PC-3 (cell line): ENCODE results near the gene SLC24A3. TPM values are rescaled to one million over a fixed set of nuclear protein-coding genes. Genes with fewer than 3 reads are reported as not detected.

Experiments
- ATAC-seq: fragments of 200-7000 bp; cut with Tn5 transposase; 2 replicates; pipeline ENCODE4 v1.9.1; 2020; ENCODE audit warnings: mild to moderate bottlenecking, moderate library complexity
- BruUV-seq: library from RNA; stranded (reverse); fragments of 400-500 nt; replicated peaks from 2 replicates; lab custom pipeline; 2021; lab: Mats Ljungman, UMichigan
- CTCF ChIA-PET: fragments of 300-600 bp; sonication (Branson Sonifier 250); formaldehyde crosslinking; loops from one replicate; lab custom pipeline; 2022; ENCODE audit warnings: antibody characterized with exemption; lab: Charles Lee
- POLR2A ChIA-PET: fragments of 300-600 bp; sonication (Branson Sonifier 250); formaldehyde crosslinking; loops from one replicate; lab custom pipeline; 2022; ENCODE audit warnings: antibody characterized with exemption; ENCODE audit not compliant: unreplicated experiment; lab: Charles Lee
- DNase-seq: peaks from one replicate; pipeline ENCODE4 v3.0.0-alpha.2; 2015
- H2AFZ ChIP-seq: fragments of 300-600 bp; sonication (generic); 2 replicates; pipeline ENCODE4 v1.6.0; 2016; ENCODE audit warnings: antibody characterized with exemption, low read length
- H3F3A ChIP-seq: fragments of 300-600 bp; sonication (generic); one replicate; pipeline ENCODE4 v1.6.0; 2017; ENCODE audit warnings: antibody characterized with exemption, low read length, control low read depth, mild to moderate bottlenecking; ENCODE audit not compliant: unreplicated experiment
- H3K27ac ChIP-seq: fragments of 300-600 bp; sonication (generic); 2 replicates; pipeline ENCODE4 v1.5.1; 2016; ENCODE audit warnings: mild to moderate bottlenecking, low read length
- H3K27me3 ChIP-seq: fragments of 300-600 bp; sonication (generic); 2 replicates; pipeline ENCODE4 v1.6.1; 2016; ENCODE audit warnings: low read length, mixed read lengths
- H3K36me3 ChIP-seq: fragments of 300-600 bp; sonication (generic); 2 replicates; pipeline ENCODE4 v1.6.1; 2016; ENCODE audit warnings: low read depth, mixed run types, low read length, mixed read lengths
- H3K4me1 ChIP-seq: fragments of 300-600 bp; sonication (generic); 2 replicates; pipeline ENCODE4 v1.5.1; 2016; ENCODE audit warnings: low read length; ENCODE audit not compliant: insufficient read depth
- H3K4me2 ChIP-seq: fragments of 300-600 bp; sonication (generic); 2 replicates; pipeline ENCODE4 v1.6.0; 2016; ENCODE audit warnings: low read length
- H3K4me3 ChIP-seq: fragments of 300-600 bp; sonication (generic); 2 replicates; pipeline ENCODE4 v1.5.1; 2016; ENCODE audit warnings: mild to moderate bottlenecking, low read length, mixed read lengths
- H3K79me2 ChIP-seq: fragments of 300-600 bp; sonication (generic); 2 replicates; pipeline ENCODE4 v1.6.1; 2017; ENCODE audit warnings: low read length, mixed read lengths
- H3K9ac ChIP-seq: fragments of 300-600 bp; sonication (generic); 2 replicates; pipeline ENCODE4 v1.6.0; 2016; ENCODE audit warnings: mild to moderate bottlenecking, low read length
- H3K9me2 ChIP-seq: fragments of 300-600 bp; sonication (generic); replicated peaks from 2 replicates; pipeline ENCODE4 v1.6.1; 2016; ENCODE audit warnings: mixed run types, low read length, mixed read lengths
- H3K9me3 ChIP-seq: fragments of 300-600 bp; sonication (generic); 2 replicates; pipeline ENCODE4 v1.6.1; 2016; ENCODE audit warnings: low read length, mixed read lengths
- H4K20me1 ChIP-seq: fragments of 300-600 bp; sonication (generic); 2 replicates; pipeline ENCODE4 v1.6.1; 2016; ENCODE audit warnings: low read length, mixed read lengths
- CTCF ChIP-seq: fragments of 300-600 bp; sonication (generic); conservative IDR thresholded peaks from 2 replicates; pipeline ENCODE4 v1.5.1; 2017; ENCODE audit warnings: antibody characterized with exemption, low read depth, mild to moderate bottlenecking, low read length
- EZH2 ChIP-seq: fragments of 300-600 bp; sonication (generic); IDR thresholded peaks from one replicate; pipeline ENCODE4 v1.6.1; 2017; ENCODE audit warnings: antibody characterized with exemption, mild to moderate bottlenecking, low read length; ENCODE audit not compliant: unreplicated experiment
- EZH2phosphoT487 ChIP-seq: fragments of 300-600 bp; sonication (generic); IDR thresholded peaks from 2 replicates; pipeline ENCODE4 v1.6.1; 2018; ENCODE audit warnings: mild to moderate bottlenecking, antibody characterized with exemption, low read length, borderline replicate concordance
- intact Hi-C: fragments of 100-400 bp; cut with micrococcal nuclease; formaldehyde crosslinking; loops from 2 replicates; pipeline ENCODE4 v1.9.0; 2023
- total RNA-seq: library from RNA; depleted of rRNA; stranded (reverse); fragments of >200 nt; gene quantifications from 2 replicates; pipeline ENCODE4 v1.2.3, GENCODE V29; 2014

Gene SLC24A3
- total RNA-seq, 1 experiment from 2014 or later = 0.11 TPM

GRCh38 chr20:19349879-19350278, 137.4 kb downstream of the SLC24A3 start:
- intact Hi-C loops = no loop called here
- Histone ChIP-seq H3F3A (no peaks in the 10 kb centered on the region), H3K9me3 (no peaks in the 10 kb centered on the region), H4K20me1 (no peaks in the 10 kb centered on the region), H3K4me3 (no peak overlapping the region), H3K4me1 (no peaks in the 10 kb centered on the region), H3K9me2 (no peaks in the 10 kb centered on the region), H3K36me3 (no peaks in the 10 kb centered on the region), H2AFZ (no peak overlapping the region), H3K4me2 (no peak overlapping the region), H3K9ac (no peak overlapping the region), H3K27ac (no peak overlapping the region), H3K79me2 (no peaks in the 10 kb centered on the region), H3K27me3 (peaks cover 26% of the 10 kb centered on the region)
- no peak for DNase-seq
- ChIA-PET POLR2A (no interaction called here), CTCF (no interaction called here)
- TF ChIP-seq CTCF = no peak
- TF ChIP-seq EZH2phosphoT487 = no peak
- TF ChIP-seq EZH2 = no peak
- ATAC-seq = no peak
- BruUV-seq = no TSS peak

- Histone ChIP-seq H3K79me2 (no peaks in the 10 kb centered on the region), H3F3A (no peaks in the 10 kb centered on the region), H3K9me3 (no peaks in the 10 kb centered on the region), H3K9ac (no peak overlapping the region), H4K20me1 (no peaks in the 10 kb centered on the region), H2AFZ (no peak overlapping the region), H3K4me2 (no peak overlapping the region), H3K27me3 (peaks cover 26% of the 10 kb centered on the region), H3K4me1 (no peaks in the 10 kb centered on the region), H3K36me3 (no peaks in the 10 kb centered on the region), H3K9me2 (no peaks in the 10 kb centered on the region), H3K27ac (no peak overlapping the region), H3K4me3 (no peak overlapping the region)
- ChIA-PET POLR2A (no interaction called here), CTCF (no interaction called here)
- no TSS peak for BruUV-seq
- intact Hi-C loops = no loop called here
- ATAC-seq = no peak
- TF ChIP-seq EZH2phosphoT487 (no peak), CTCF (no peak), EZH2 (no peak)
- no peak for DNase-seq
Observed at GRCh38 chr20:19351542-19351941, 139.1 kb downstream of the SLC24A3 start.

- ATAC-seq (no peak), DNase-seq (no peak)
- 0 out of 2 replicates have a peak, but pooled peaks cover 3% of the 10 kb centered on the region for H3K9me3 ChIP-seq
- H2AFZ ChIP-seq = no peak overlapping the region
- no peaks in the 10 kb centered on the region for H3K79me2 ChIP-seq
- CTCF ChIA-PET = no interaction called here
- no TSS peak for BruUV-seq
- no peak overlapping the region for H3K4me2 ChIP-seq
- no peaks in the 10 kb centered on the region for H3F3A ChIP-seq
- H3K9ac ChIP-seq = no peak overlapping the region
- TF ChIP-seq EZH2 (no peak), EZH2phosphoT487 (no peak), CTCF (no peak)
- POLR2A ChIA-PET = no interaction called here
- H3K27me3 ChIP-seq = peaks cover 19% of the 10 kb centered on the region; the same call in 1 of the 2 replicates
- no peak overlapping the region for H3K27ac ChIP-seq
- no peaks in the 10 kb centered on the region for H3K4me1 ChIP-seq
- intact Hi-C loops = no loop called here
- no peaks in the 10 kb centered on the region for H3K36me3 ChIP-seq
- H3K4me3 ChIP-seq = no peak overlapping the region
- H3K9me2 ChIP-seq = no peaks in the 10 kb centered on the region
- no peaks in the 10 kb centered on the region for H4K20me1 ChIP-seq
Observed at GRCh38 chr20:19354950-19355349, 142.5 kb downstream of the SLC24A3 start.
